Nephron (organoid): ENCODE data around the gene COMMD6.

ENCODE experiments used
- H3K27ac Mint-ChIP-seq, 3 experiments: 2 replicates each; pipeline ENCODE4 v1.8.0; 2020; ENCODE audit warnings: mixed read lengths in 3 of 3, mild to moderate bottlenecking in 2 of 3, moderate library complexity in 1 of 3
- H3K27me3 Mint-ChIP-seq: 2 replicates; pipeline ENCODE4 v1.8.0; 2021; ENCODE audit warnings: low read depth, mild to moderate bottlenecking, moderate library complexity, mixed read lengths
- H3K36me3 Mint-ChIP-seq: 2 replicates; pipeline ENCODE4 v1.8.0; 2020; ENCODE audit warnings: low read depth, mixed read lengths
- H3K4me1 Mint-ChIP-seq: 2 replicates; pipeline ENCODE4 v1.8.0; 2020; ENCODE audit warnings: mixed read lengths
- H3K4me3 Mint-ChIP-seq, 3 experiments: 2 replicates each; pipeline ENCODE4 v1.8.0; 2020; ENCODE audit warnings: mild to moderate bottlenecking in 3 of 3, mixed read lengths in 3 of 3, moderate library complexity in 2 of 3
- H3K9me3 Mint-ChIP-seq: 2 replicates; pipeline ENCODE4 v1.8.0; 2020; ENCODE audit warnings: mixed read lengths
- CTCF ChIP-seq, 3 experiments: fragments of 200-600 bp; sonication (generic); IDR thresholded peaks; one replicate each; pipeline ENCODE4 v1.5.0; 2021; ENCODE audit warnings: antibody characterized with exemption in 3 of 3; ENCODE audit not compliant: unreplicated experiment in 3 of 3

The COMMD6 gene

GRCh38 chr13:75537401-75538365 is at the start of gene COMMD6:
Gene COMMD6, minus strand, starts transcription at chr13:75537841. Its CDS starts 36 bp downstream, at chr13:75537805.
- no peaks in the 10 kb centered on the region for H3K9me3 Mint-ChIP-seq
- TF ChIP-seq CTCF (IDR thresholded peaks at IDR 0.05; ENCODE audit: unreplicated experiment in 3 of 3): peak in 2 of 3 experiments; percentile 17 to 29

GRCh38 chr13:75585153-75585552 is 47.5 kb upstream of the COMMD6 start:
- no peak overlapping the region for H3K4me3 Mint-ChIP-seq
- TF ChIP-seq CTCF (IDR thresholded peaks at IDR 0.05; ENCODE audit: unreplicated experiment in 3 of 3): no peak
- H3K27me3 Mint-ChIP-seq: no peaks in the 10 kb centered on the region
- peaks cover 19% of the 10 kb centered on the region for H3K9me3 Mint-ChIP-seq
- H3K4me1 Mint-ChIP-seq: no peaks in the 10 kb centered on the region
- no peak overlapping the region for H3K27ac Mint-ChIP-seq
- H3K36me3 Mint-ChIP-seq: peaks cover 46% of the 10 kb centered on the region

More at GRCh38 chr13:75537401-75538365, at the start of gene COMMD6:
- Mint-ChIP-seq H3K27me3 (no peaks in the 10 kb centered on the region), H3K4me1 (peaks cover 23% of the 10 kb centered on the region), H3K36me3 (peaks cover 21% of the 10 kb centered on the region), H3K4me3 (peak within 1 kb of the TSS; percentile 97 to 100 (median 98)), H3K27ac (peak within 1 kb of the TSS; percentile 97 to 99 (median 98))

- H3K27me3 Mint-ChIP-seq: no peaks in the 10 kb centered on the region
- no peak overlapping the region for H3K4me3 Mint-ChIP-seq
- TF ChIP-seq CTCF (IDR thresholded peaks at IDR 0.05; ENCODE audit: unreplicated experiment in 3 of 3): no peak
- H3K9me3 Mint-ChIP-seq: peaks cover 19% of the 10 kb centered on the region
- no peak overlapping the region for H3K27ac Mint-ChIP-seq
- no peaks in the 10 kb centered on the region for H3K4me1 Mint-ChIP-seq
- peaks cover 39% of the 10 kb centered on the region for H3K36me3 Mint-ChIP-seq
These were observed 45.5 kb upstream of the COMMD6 start for GRCh38 chr13:75583091-75583490.

- TF ChIP-seq CTCF (IDR thresholded peaks at IDR 0.05; ENCODE audit: unreplicated experiment in 3 of 3): no peak
- no peaks in the 10 kb centered on the region for H3K4me1 Mint-ChIP-seq
These were observed 44.4 kb upstream of the COMMD6 start for GRCh38 chr13:75581874-75582640.

GRCh38 chr13:75579529-75579928 is 41.9 kb upstream of the COMMD6 start:
- H3K9me3 Mint-ChIP-seq: peaks cover 12% of the 10 kb centered on the region
- no peak overlapping the region for H3K27ac Mint-ChIP-seq
- peaks cover 35% of the 10 kb centered on the region for H3K36me3 Mint-ChIP-seq
- no peak for TF ChIP-seq CTCF (IDR thresholded peaks at IDR 0.05; ENCODE audit: unreplicated experiment in 3 of 3)
- no peaks in the 10 kb centered on the region for H3K27me3 Mint-ChIP-seq
- H3K4me1 Mint-ChIP-seq: no peaks in the 10 kb centered on the region
- H3K4me3 Mint-ChIP-seq: no peak overlapping the region

More at GRCh38 chr13:75581874-75582640, 44.4 kb upstream of the COMMD6 start:
- Mint-ChIP-seq H3K4me3 (no peak overlapping the region), H3K27ac (no peak overlapping the region), H3K27me3 (no peaks in the 10 kb centered on the region), H3K36me3 (peaks cover 36% of the 10 kb centered on the region), H3K9me3 (peaks cover 19% of the 10 kb centered on the region)
